CD14-positive monocyte (primary cell): ENCODE data around the gene ADSS1. TPM values are rescaled to one million over a fixed set of nuclear protein-coding genes. Genes with fewer than 3 reads are reported as not detected.

Experiments
- DNase-seq, 3 donors: peaks; one replicate each; pipeline ENCODE4 v3.0.0-alpha.2; 2011 to 2022
- H2AFZ ChIP-seq: 2 replicates; pipeline ENCODE4 v1.6.0; 2012; ENCODE audit warnings: mild to moderate bottlenecking, low read depth, low read length, inconsistent platforms; ENCODE audit not compliant: insufficient read depth, poor library complexity, severe bottlenecking
- H3K27ac ChIP-seq, 2 donors: 1 replicate in 1 of 2; 2 replicates in 1 of 2; pipeline ENCODE4 v1.5.1; 2012 to 2013; ENCODE audit warnings: low read length in 2 of 2, control low read depth in 1 of 2, inconsistent platforms in 1 of 2, low read depth in 1 of 2, mild to moderate bottlenecking in 1 of 2
- H3K27me3 ChIP-seq, 2 donors: one replicate each; pipeline versions ENCODE4 v1.6.0 to v1.6.1; 2011 to 2013; ENCODE audit warnings: low read length in 2 of 2; ENCODE audit not compliant: control insufficient read depth in 2 of 2, insufficient read depth in 2 of 2
- H3K36me3 ChIP-seq, 2 donors: replicated peaks in 1 of 2; 1 replicate in 1 of 2; 2 replicates in 1 of 2; pipeline versions ENCODE4 v1.5.1 to v1.6.1; 2012 to 2013; ENCODE audit warnings: low read length in 2 of 2, control low read depth in 1 of 2, inconsistent platforms in 1 of 2, mild to moderate bottlenecking in 1 of 2; ENCODE audit not compliant: insufficient read depth in 2 of 2, control insufficient read depth in 1 of 2
- H3K4me1 ChIP-seq, 2 donors: 1 replicate in 1 of 2; 2 replicates in 1 of 2; pipeline versions ENCODE4 v1.5.1 to v1.6.1; 2012 to 2013; ENCODE audit warnings: low read length in 2 of 2, control low read depth in 1 of 2, inconsistent platforms in 1 of 2, mild to moderate bottlenecking in 1 of 2, moderate library complexity in 1 of 2; ENCODE audit not compliant: insufficient read depth in 2 of 2, control insufficient read depth in 1 of 2
- H3K4me2 ChIP-seq: replicated peaks from 2 replicates; pipeline ENCODE3; 2012; ENCODE audit warnings: low read length, moderate library complexity, mild to moderate bottlenecking; ENCODE audit not compliant: poor library complexity, severe bottlenecking; ENCODE audit errors: extremely low read depth
- H3K4me3 ChIP-seq, 3 experiments: fragments of 200-600 bp in 1 of 3; sonication (generic) in 1 of 3; replicated peaks in 1 of 3; 1 replicate in 2 of 3; 2 replicates in 1 of 3; pipeline ENCODE4 v1.5.1; 2011 to 2013; ENCODE audit warnings: low read length in 3 of 3, mild to moderate bottlenecking in 3 of 3, control low read depth in 2 of 3, low read depth in 2 of 3, inconsistent platforms in 1 of 3, moderate library complexity in 1 of 3
- H3K79me2 ChIP-seq: 2 replicates; pipeline ENCODE4 v1.6.0; 2012; ENCODE audit warnings: mild to moderate bottlenecking, control low read depth, inconsistent platforms, low read length, moderate library complexity; ENCODE audit not compliant: insufficient read depth
- H3K9ac ChIP-seq: 2 replicates; pipeline ENCODE4 v1.6.0; 2017; ENCODE audit warnings: low read length, mild to moderate bottlenecking; ENCODE audit not compliant: insufficient read depth, poor library complexity, severe bottlenecking
- H3K9me3 ChIP-seq, 2 donors: replicated peaks in 1 of 2; 1 replicate in 1 of 2; 2 replicates in 1 of 2; pipeline versions ENCODE4 v1.5.1 to v1.6.1; 2012 to 2013; ENCODE audit warnings: low read length in 2 of 2, control low read depth in 1 of 2; ENCODE audit not compliant: control insufficient read depth in 1 of 2, insufficient read depth in 1 of 2
- H4K20me1 ChIP-seq: 2 replicates; pipeline ENCODE4 v1.6.0; 2012; ENCODE audit warnings: mild to moderate bottlenecking, low read length, control low read depth, moderate library complexity; ENCODE audit not compliant: insufficient read depth
- H3K27ac Mint-ChIP-seq, 7 donors: one replicate each; pipeline ENCODE4 v1.8.0; 2020; ENCODE audit warnings: mild to moderate bottlenecking in 7 of 7, mixed read lengths in 7 of 7, moderate library complexity in 6 of 7, inconsistent platforms in 2 of 7
- H3K27me3 Mint-ChIP-seq, 3 donors: one replicate each; pipeline ENCODE4 v1.8.0; 2021 to 2022; ENCODE audit warnings: low read depth in 3 of 3, mild to moderate bottlenecking in 3 of 3, mixed read lengths in 3 of 3, moderate library complexity in 3 of 3, inconsistent platforms in 1 of 3
- H3K36me3 Mint-ChIP-seq, 2 donors: one replicate each; pipeline ENCODE4 v1.8.0; 2020; ENCODE audit warnings: mixed read lengths in 2 of 2, inconsistent platforms in 1 of 2, mild to moderate bottlenecking in 1 of 2
- H3K4me1 Mint-ChIP-seq: one replicate; pipeline ENCODE4 v1.8.0; 2020; ENCODE audit warnings: mild to moderate bottlenecking, mixed read lengths
- H3K4me3 Mint-ChIP-seq, 2 donors: one replicate each; pipeline ENCODE4 v1.8.0; 2020; ENCODE audit warnings: mild to moderate bottlenecking in 2 of 2, mixed read lengths in 2 of 2, moderate library complexity in 1 of 2
- H3K9me3 Mint-ChIP-seq, 7 donors: one replicate each; pipeline ENCODE4 v1.8.0; 2020 to 2022; ENCODE audit warnings: mixed read lengths in 7 of 7, mild to moderate bottlenecking in 6 of 7, moderate library complexity in 6 of 7, inconsistent platforms in 2 of 7
- WGBS: methylation state at CpG from one replicate; pipeline ENCODE4 v1.1.5; 2013; ENCODE audit warnings: missing lambda C conversion rate; ENCODE audit not compliant: insufficient coverage; 5-methylcytosine and 5-hydroxymethylcytosine counted together
- intact Hi-C, 2 donors: fragments of 100-400 bp; cut with micrococcal nuclease; formaldehyde crosslinking; loops; one replicate each; pipeline versions ENCODE4 v1.15.0 to v1.15.1; 2023
- polyA plus RNA-seq, 3 donors: library from polyadenylated mRNA; depleted of rRNA in 1 of 3; unstranded in 2 of 3; stranded (reverse) in 1 of 3; fragments of 300-500 nt in 2 of 3; fragments of >200 nt in 1 of 3; fragmentation: Illumina TruSeq in 2 of 3; gene quantifications; 1 replicate in 2 of 3; 2 replicates in 1 of 3; pipeline ENCODE4 v1.2.3, GENCODE V29; 2012 to 2021
- TF ChIP-seq, protein P1 (sequence below): fragments of 200-600 bp; IDR thresholded peaks from one replicate; pipeline ENCODE4 v1.8.0; 2022; ENCODE audit warnings: antibody characterized with exemption, mild to moderate bottlenecking

Gene ADSS1
- polyA plus RNA-seq, 3 donors: 0.61 to 3.7 (median 0.64) TPM

DNA sequence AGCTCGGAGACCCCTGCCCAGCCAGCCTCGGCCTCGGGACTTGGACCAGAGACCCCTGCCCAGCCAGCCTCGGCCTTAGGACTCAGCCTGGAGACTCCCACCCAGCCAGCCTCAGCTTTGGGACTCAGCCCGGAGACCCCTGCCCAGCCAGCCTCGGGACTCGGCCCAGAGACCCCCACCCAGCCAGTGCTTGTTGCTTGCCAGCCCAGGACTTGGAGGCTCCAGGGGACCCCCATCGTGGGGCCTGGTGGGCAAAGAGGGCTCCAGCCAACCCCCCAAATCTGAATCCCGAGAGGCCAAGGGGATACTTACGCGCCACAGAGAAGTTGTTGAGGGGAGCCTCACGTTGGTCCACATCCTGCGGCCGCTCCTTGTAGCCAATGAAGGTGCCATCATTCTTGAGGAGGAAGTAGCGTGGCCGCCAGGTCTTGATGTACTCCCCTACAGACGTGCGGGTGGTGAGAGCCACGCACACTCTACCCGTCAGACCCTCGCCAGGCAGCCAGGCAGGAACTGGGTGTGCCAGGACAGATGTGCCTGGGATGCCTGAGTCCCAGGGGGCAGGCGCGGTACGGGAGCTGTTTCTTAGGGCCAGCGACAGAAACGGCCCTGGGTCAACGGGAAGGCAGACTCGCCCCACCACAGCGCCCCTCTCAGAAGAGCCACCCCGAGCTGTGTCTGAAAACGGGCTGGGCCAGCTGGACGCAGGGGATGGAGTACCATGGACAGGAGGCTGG is 55.9 kb downstream of the ADSS1 start:
- H3K27ac ChIP-seq: no peak overlapping the region
- Mint-ChIP-seq H3K4me1 (no peaks in the 10 kb centered on the region), H3K4me3 (no peak overlapping the region), H3K27ac (no peak overlapping the region), H3K27me3 (no peaks in the 10 kb centered on the region), H3K36me3 (peaks cover 7 to 39% of the 10 kb centered on the region in 2 donors), H3K9me3 (peaks cover 0 to 2% (median 0%) of the 10 kb centered on the region in 7 donors)
- H4K20me1 ChIP-seq: peaks cover 96% of the 10 kb centered on the region
- H3K4me2 ChIP-seq: no peak overlapping the region
- no peak overlapping the region for H3K4me3 ChIP-seq
- intact Hi-C loops: no loop called here
- H3K27me3 ChIP-seq: no peaks in the 10 kb centered on the region
- 92% methylated on average over 30 of the region's 32 CpGs for WGBS
- H2AFZ ChIP-seq: no peak overlapping the region
- TF ChIP-seq, protein P1, sequence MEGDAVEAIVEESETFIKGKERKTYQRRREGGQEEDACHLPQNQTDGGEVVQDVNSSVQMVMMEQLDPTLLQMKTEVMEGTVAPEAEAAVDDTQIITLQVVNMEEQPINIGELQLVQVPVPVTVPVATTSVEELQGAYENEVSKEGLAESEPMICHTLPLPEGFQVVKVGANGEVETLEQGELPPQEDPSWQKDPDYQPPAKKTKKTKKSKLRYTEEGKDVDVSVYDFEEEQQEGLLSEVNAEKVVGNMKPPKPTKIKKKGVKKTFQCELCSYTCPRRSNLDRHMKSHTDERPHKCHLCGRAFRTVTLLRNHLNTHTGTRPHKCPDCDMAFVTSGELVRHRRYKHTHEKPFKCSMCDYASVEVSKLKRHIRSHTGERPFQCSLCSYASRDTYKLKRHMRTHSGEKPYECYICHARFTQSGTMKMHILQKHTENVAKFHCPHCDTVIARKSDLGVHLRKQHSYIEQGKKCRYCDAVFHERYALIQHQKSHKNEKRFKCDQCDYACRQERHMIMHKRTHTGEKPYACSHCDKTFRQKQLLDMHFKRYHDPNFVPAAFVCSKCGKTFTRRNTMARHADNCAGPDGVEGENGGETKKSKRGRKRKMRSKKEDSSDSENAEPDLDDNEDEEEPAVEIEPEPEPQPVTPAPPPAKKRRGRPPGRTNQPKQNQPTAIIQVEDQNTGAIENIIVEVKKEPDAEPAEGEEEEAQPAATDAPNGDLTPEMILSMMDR: no peak
- no peak for DNase-seq
- H3K79me2 ChIP-seq: peaks cover 14% of the 10 kb centered on the region
- no peaks in the 10 kb centered on the region for H3K4me1 ChIP-seq
- H3K9me3 ChIP-seq: no peaks in the 10 kb centered on the region
- peaks cover 40 to 60% of the 10 kb centered on the region in 2 donors for H3K36me3 ChIP-seq
- no peak overlapping the region for H3K9ac ChIP-seq

DNA sequence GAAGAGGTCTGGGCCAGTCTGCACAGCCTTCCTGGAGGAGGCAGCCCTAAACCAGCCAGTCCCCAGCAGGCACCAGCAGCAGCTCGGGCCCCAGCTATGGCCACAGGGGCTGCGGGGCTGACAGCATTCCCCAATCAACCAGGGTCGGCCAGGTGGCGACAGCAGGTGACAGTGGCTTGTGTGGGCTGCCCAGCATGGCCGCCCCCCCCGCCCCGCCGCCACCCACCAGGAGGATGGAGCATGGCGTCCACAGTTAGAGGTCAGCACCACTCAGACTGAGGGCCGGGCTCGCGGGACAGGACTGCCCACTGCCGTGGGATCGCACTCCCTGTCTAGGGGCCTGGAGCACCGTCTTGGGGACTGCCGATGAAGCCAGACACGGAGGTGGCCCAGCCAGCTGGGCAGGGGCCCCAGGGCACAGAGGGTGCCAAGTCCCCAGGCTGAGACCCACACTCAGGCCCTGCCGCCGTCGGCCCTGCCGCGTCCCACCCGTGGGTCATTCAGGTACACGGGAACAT is 56.5 kb downstream of the ADSS1 start:
- TF ChIP-seq, protein P1: no peak
- H3K9me3 Mint-ChIP-seq: peaks cover 0 to 2% (median 0%) of the 10 kb centered on the region in 7 donors
- no peaks in the 10 kb centered on the region for H3K4me1 Mint-ChIP-seq
- H3K4me2 ChIP-seq: no peak overlapping the region
- peaks cover 20% of the 10 kb centered on the region for H3K79me2 ChIP-seq
- peaks cover 38 to 53% of the 10 kb centered on the region in 2 donors for H3K36me3 ChIP-seq
- peaks cover 96% of the 10 kb centered on the region for H4K20me1 ChIP-seq
- H3K9ac ChIP-seq: no peak overlapping the region
- WGBS: 98% methylated on average over 23 of the region's 24 CpGs
- no peak overlapping the region for H3K4me3 Mint-ChIP-seq
- intact Hi-C loops: no loop called here
- H3K27ac Mint-ChIP-seq: no peak overlapping the region
- H3K4me3 ChIP-seq: no peak overlapping the region
- DNase-seq: no peak
- peaks cover 9 to 37% of the 10 kb centered on the region in 2 donors for H3K36me3 Mint-ChIP-seq
- H2AFZ ChIP-seq: no peak overlapping the region
- no peak overlapping the region for H3K27ac ChIP-seq
- H3K4me1 ChIP-seq: peaks cover 0 to 1% of the 10 kb centered on the region in 2 donors
- H3K9me3 ChIP-seq: no peaks in the 10 kb centered on the region
- H3K27me3 ChIP-seq: no peaks in the 10 kb centered on the region
- H3K27me3 Mint-ChIP-seq: no peaks in the 10 kb centered on the region
